HK-2 (cell line): ENCODE measurements around the gene NABP1.

ENCODE experiments used
- DNase-seq: peaks from one replicate; pipeline ENCODE4 v3.0.0-alpha.2; 2018; ENCODE audit not compliant: unreplicated experiment

Gene NABP1

DNA sequence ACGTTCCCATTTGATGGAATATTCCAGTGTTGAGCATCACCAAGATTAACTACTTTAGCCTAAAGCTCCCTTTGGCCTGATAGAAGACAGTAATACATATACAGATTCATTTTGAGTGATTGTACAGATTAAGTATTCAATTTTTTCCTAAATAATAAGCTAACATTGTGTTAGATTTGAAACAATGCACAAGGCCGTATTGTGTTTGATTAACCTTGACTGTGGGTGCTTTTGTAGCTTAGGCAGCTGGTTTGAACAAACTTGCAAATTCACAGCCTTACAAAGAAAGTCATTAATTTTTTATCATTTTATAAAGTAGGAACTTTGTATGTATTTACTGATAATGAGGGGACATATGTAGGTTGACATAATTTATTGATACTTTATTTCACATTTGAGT lies 29.6 kb downstream of the NABP1 start:
- no peak for DNase-seq

DNA sequence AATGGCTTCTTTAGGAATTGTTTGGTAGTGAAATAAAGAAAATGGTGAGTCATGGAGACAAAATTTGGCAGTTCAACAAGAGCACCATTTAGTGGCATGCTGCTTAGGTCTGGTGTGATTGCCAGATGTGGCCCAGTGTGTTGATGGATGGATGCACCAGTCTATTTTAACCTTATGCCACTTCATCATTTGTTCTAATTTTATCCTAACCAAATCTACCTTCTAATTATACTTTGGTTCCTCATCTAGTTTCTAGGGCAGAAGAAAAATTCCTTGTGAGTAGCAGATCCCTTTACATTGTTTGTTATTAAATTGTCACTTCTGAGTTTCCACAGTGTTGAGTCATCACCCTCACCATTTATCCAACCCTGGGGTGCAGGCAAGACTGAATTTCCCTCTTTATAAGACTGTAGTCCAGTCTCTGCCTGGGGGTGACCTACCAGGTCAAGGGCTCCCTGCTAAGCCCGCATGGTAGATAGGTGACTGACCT lies 32.5 kb downstream of the NABP1 start:
- no peak for DNase-seq

DNA sequence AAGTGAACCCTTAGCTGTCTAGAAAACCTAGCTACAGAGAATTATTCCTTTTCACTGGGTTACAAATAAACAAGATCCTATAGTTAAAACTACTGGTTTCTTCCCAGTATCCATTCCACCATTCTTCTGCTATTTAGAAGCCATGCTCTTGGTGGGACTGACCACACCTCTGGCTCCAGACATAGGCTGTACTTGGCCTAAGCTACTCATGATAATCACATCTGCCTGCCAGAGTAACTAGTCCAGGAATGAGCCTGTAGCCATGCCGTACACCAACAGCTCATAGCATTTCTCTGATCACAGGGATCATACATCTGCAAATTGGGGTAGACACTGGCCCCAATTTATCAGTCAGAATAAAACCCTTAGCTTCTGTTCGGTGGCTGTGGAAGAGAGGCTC lies 33.7 kb downstream of the NABP1 start:
- DNase-seq = no peak

DNA sequence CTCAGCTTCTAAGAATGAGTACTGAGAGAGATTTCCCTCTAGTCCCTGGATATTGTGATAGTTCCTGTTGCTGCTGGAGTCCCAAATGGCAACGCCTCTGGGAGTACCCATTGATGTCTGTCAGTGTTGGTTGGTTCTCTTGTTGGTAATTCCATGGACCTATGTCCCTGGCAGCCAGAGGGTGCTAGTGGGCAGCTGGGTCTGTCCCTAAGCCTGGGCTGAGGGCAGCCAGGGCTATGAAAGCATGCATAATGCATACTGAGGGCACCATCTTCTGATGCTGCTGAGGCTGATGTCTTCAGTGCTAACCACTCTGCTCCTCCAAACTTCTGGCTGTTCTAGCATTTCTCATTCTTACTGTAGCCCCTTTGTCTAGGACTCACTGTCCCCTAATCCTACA lies 35.9 kb downstream of the NABP1 start:
- no peak for DNase-seq

DNA sequence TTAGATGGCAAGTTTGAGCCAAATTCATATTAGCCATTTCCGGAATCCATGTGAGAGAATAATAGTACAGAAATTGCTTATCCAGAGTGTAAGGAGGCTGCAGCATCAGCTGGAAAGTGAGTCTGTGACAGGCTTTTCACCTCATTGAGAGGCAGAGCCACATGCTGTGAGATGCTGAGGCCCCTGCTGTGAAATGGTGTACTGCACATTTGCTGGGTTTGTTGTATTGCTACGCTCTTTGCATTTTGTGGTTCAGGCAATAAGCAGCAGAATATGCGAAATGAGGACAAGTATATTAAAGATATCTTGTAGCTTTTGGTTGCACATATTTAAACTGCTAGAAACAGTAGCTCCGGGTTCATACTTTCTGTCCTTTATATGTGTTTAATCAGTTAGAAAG lies 37.0 kb downstream of the NABP1 start:
- no peak for DNase-seq

DNA sequence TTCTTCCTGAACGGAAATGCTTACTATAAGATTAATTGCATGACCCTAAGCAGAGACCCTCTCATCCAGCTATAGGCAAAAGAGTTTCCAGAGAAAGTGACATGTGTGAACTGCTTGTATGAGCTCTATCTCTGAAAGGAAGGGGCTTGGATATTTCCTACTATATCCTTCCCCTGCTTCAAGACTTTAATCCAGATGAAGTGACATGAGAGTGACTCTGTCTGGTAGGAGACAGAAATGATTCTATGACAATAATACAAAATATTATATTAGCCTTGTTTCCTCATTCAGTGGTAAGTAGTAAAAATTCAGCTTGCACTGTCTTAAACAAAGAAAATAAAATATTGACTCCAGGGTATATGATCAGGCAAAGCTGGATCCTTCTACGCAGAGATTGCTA lies 37.5 kb downstream of the NABP1 start:
- DNase-seq = no peak

DNA sequence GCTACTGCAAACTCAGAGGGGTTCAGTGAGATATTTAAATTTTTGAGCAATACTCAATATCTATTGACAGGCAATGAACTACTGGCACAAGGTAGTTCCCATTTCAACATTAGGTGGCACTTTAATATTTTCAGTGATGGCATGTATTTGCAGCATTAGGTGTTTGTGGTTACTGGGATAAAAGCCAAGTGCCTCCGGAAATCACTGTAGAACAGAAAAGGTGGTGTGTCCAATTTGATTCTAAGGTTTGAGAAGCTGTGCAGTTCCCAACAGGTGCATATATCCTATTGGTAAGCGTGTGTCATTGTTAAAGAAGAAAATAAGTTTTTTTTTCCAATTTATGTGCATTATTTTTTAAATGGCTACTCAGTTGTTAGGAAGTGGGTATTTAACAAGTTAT lies 41.3 kb downstream of the NABP1 start:
- no peak for DNase-seq

DNA sequence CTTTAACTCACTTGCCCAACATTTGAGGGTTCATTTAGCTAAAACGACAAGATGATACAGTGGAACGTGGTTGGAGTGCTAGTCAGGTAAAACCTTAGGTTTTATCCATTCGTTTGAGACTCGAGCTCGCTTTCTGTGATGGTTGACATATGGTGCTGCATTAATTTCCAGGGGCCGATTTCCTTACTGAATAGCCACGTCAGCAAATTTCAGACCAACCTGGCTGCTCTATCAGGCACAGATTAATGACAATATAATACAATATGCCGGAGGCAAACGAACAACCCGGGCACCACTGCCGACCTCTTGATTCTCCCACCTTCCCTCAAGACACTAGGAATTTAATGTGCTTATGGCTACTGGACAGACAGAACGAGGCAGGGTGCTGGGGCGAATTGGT lies 42.0 kb downstream of the NABP1 start:
- no peak for DNase-seq

GRCh38 chr2:191721331-191721730 lies 43.4 kb downstream of the NABP1 start:
- DNase-seq = no peak

GRCh38 chr2:191724015-191724414 lies 46.1 kb downstream of the NABP1 start:
- no peak for DNase-seq

GRCh38 chr2:191728750-191729624 lies 51.1 kb downstream of the NABP1 start:
- no peak for DNase-seq

DNA sequence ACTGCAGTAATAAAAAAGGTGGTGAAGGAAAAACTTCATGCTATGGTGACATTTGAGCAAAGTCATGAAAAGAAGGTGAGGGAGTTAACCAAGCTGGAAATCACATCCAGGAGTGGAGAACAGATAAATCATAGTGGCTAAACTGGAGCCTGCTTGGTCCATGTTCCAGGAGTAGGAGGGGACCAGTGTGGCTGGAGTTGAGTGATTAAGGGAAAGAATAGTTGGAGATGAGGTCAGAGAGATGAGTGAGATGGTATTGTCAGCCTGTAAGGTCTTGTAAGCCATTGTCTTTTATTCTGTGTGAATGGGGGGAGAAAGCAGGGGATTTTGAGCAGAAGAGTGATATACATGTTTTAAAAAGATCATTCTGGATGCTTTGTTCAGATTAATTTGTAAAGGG lies 52.3 kb downstream of the NABP1 start:
- DNase-seq = no peak
